RWPE2 (cell line): Measurements from ENCODE around the gene VIM.

ENCODE experiments used
- ATAC-seq: fragments of 200-7000 bp; cut with Tn5 transposase; 3 replicates; pipeline ENCODE4 v1.9.1; 2021; ENCODE audit warnings: low read depth
- DNase-seq: peaks from one replicate; pipeline ENCODE4 v3.0.0-alpha.2; 2020; ENCODE audit warnings: low spot score
- H3K27ac ChIP-seq: fragments of 450-650 bp; 2 replicates; pipeline ENCODE4 v1.5.1; 2017; ENCODE audit warnings: mild to moderate bottlenecking; ENCODE audit not compliant: poor library complexity, severe bottlenecking
- H3K27me3 ChIP-seq: fragments of 250-450 bp; sonication (Bioruptor Pico); 2 replicates; pipeline ENCODE4 v1.5.1; 2021; ENCODE audit warnings: mild to moderate bottlenecking, moderate library complexity; ENCODE audit not compliant: insufficient read depth, poor library complexity, severe bottlenecking
- H3K36me3 ChIP-seq: fragments of 250-450 bp; sonication (Bioruptor Pico); 2 replicates; pipeline ENCODE4 v1.5.1; 2020; ENCODE audit warnings: low read depth, mild to moderate bottlenecking, moderate library complexity
- H3K4me1 ChIP-seq: fragments of 250-450 bp; sonication (Bioruptor Pico); 2 replicates; pipeline ENCODE4 v1.5.1; 2021; ENCODE audit warnings: mild to moderate bottlenecking, moderate library complexity; ENCODE audit not compliant: insufficient read depth, poor library complexity, severe bottlenecking
- H3K4me3 ChIP-seq: fragments of 250-450 bp; sonication (Bioruptor Pico); 2 replicates; pipeline ENCODE4 v1.5.1; 2021; ENCODE audit warnings: mild to moderate bottlenecking, moderate library complexity; ENCODE audit not compliant: severe bottlenecking
- H3K9me3 ChIP-seq: fragments of 250-450 bp; sonication (Bioruptor Pico); 2 replicates; pipeline ENCODE4 v1.5.1; 2021; ENCODE audit warnings: mild to moderate bottlenecking, moderate library complexity; ENCODE audit not compliant: severe bottlenecking
- TF ChIP-seq, protein P1 (sequence below): fragments of 450-650 bp; IDR thresholded peaks from one replicate; pipeline ENCODE4 v1.5.1; 2017; ENCODE audit warnings: mild to moderate bottlenecking, moderate library complexity; ENCODE audit not compliant: poor library complexity, severe bottlenecking

VIM gene

DNA sequence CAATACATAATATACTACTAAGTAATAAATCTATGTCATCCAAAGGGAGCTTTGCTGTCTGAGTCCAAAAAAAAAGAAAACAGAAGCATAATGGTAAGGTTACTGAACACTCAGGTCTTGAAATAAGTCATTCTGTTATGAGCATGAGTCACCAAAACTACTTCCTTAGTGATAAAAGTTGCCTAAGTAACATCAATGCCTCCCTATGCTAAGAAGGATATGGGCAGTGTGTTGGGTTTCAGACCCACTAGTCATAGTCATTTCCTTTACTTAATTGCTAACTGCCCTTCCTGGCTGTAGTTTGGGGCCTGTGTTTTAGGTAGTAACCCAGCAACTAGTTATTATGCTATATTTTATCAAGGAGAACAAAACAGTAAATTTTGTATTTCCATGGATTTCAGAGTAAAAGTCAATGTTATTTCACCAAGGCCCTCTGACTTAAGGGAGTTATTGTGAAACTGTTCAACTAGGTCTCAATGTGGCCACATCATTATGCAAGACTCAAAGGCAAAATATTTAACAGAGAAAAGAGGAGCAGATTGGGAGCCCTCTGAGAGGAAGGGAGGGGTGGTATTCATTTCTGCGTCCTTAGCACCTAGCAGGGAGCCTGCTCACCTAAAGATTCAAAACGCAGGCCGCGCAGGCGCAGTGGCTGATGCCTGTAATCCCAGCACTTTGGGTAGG lies 11.7 kb upstream of the VIM start:
- Histone ChIP-seq H3K27ac (peak overlapping the region; percentile 98), H3K36me3 (no peaks in the 10 kb centered on the region), H3K27me3 (no peaks in the 10 kb centered on the region), H3K4me1 (peaks cover 58% of the 10 kb centered on the region), H3K9me3 (no peaks in the 10 kb centered on the region), H3K4me3 (no peak overlapping the region)
- ATAC-seq (peak; percentile 86), DNase-seq (no peak)
- TF ChIP-seq, protein P1, sequence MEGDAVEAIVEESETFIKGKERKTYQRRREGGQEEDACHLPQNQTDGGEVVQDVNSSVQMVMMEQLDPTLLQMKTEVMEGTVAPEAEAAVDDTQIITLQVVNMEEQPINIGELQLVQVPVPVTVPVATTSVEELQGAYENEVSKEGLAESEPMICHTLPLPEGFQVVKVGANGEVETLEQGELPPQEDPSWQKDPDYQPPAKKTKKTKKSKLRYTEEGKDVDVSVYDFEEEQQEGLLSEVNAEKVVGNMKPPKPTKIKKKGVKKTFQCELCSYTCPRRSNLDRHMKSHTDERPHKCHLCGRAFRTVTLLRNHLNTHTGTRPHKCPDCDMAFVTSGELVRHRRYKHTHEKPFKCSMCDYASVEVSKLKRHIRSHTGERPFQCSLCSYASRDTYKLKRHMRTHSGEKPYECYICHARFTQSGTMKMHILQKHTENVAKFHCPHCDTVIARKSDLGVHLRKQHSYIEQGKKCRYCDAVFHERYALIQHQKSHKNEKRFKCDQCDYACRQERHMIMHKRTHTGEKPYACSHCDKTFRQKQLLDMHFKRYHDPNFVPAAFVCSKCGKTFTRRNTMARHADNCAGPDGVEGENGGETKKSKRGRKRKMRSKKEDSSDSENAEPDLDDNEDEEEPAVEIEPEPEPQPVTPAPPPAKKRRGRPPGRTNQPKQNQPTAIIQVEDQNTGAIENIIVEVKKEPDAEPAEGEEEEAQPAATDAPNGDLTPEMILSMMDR = no peak

DNA sequence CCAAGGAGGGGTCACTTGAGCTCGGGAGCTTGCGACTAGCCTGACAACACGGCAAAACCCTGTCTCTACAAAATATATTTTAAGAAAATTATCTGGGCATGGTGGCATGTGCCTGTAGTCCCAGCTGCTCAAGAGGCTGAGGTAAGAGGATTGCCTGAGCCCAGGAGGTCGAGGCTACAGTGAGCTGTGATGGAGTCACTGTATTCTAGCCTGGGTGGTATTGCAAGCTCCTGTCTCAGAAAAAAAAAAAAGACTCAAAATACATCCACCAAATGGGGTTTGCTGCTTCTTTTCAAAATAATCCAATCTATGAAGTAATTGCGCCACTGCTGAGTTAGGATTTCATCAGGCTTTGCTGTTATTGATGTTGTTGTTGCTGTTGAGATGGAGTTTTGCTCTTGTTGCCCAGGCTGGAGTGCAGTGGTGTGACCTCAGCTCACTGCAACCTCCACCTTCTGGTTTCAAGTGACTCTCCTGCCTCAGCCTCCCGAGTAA lies 11.1 kb upstream of the VIM start:
- DNase-seq = no peak
- TF ChIP-seq, protein P1 = no peak
- H3K9me3 ChIP-seq = no peaks in the 10 kb centered on the region
- no peaks in the 10 kb centered on the region for H3K36me3 ChIP-seq
- no peak for ATAC-seq
- H3K27me3 ChIP-seq = no peaks in the 10 kb centered on the region
- peaks cover 58% of the 10 kb centered on the region for H3K4me1 ChIP-seq
- no peak overlapping the region for H3K4me3 ChIP-seq
- H3K27ac ChIP-seq = peak overlapping the region; percentile 98

DNA sequence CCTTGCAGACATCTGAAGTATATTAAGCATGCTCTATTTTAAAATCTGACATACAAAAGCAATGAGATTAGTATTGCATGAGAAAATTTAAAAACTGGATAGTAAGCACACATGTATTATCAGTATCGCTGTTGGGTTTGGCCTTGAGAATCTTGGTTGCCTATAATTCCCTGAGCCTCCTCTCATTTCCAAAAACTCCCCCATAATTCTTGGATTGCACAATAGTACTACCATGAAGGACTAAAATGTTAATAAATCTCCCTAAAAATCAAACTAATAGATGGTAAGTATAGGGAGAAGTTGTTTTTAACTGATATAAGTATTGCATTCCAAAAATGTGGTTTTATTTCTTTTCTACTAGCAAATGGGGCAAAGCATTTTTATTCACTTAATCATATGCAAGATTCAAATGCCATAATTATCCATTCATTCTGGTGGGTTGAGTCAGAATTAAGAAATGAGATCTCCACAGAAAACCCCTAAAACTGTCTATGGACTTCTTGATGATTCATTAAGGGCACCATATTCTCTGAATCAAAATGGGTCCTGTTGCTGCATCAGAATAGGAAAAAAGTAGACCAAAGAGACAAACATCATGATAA lies 10.3 kb upstream of the VIM start:
- Histone ChIP-seq H3K27ac (peak overlapping the region; percentile 98), H3K4me3 (no peak overlapping the region), H3K36me3 (no peaks in the 10 kb centered on the region), H3K9me3 (no peaks in the 10 kb centered on the region), H3K27me3 (no peaks in the 10 kb centered on the region), H3K4me1 (peaks cover 58% of the 10 kb centered on the region)
- no peak for ATAC-seq
- TF ChIP-seq, protein P1 = no peak
- DNase-seq = no peak

DNA sequence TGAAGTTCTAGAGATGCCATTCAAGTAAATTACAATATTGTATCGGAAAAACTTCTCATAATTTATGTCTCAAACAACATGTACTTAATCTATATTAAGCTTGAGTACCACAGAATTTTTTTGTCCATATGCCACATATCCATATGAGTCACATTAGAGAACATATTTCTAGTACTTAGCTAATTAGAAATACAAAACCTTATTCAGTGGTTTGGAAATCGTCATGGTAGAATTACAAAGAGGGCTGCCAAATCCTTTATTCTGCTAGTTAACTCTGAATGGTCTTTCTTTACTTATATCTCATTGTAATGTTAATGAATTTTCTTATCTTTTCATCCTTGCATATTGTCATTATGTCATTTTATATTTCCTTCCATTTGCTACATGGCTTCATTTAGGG lies 9.0 kb upstream of the VIM start:
- peaks cover 51% of the 10 kb centered on the region for H3K4me1 ChIP-seq

More for the DNA sequence above, 9.0 kb upstream of the VIM start:
- no peak for ATAC-seq
- no peaks in the 10 kb centered on the region for H3K27me3 ChIP-seq
- H3K9me3 ChIP-seq = no peaks in the 10 kb centered on the region
- H3K36me3 ChIP-seq = no peaks in the 10 kb centered on the region
- H3K4me3 ChIP-seq = no peak overlapping the region
- no peak for DNase-seq
- TF ChIP-seq, protein P1 = no peak
- peak overlapping the region; percentile 98 for H3K27ac ChIP-seq
